IgD-negative memory B cell (primary cell): ENCODE results near the gene COL1A1. TPM values are rescaled to one million over a fixed set of nuclear protein-coding genes. Genes with fewer than 3 reads are reported as not detected.

ENCODE experiments used
- H3K27ac Mint-ChIP-seq, 3 donors: one replicate each; pipeline ENCODE4 v1.8.0; 2020 to 2022; ENCODE audit warnings: mild to moderate bottlenecking in 3 of 3, mixed read lengths in 3 of 3, moderate library complexity in 1 of 3
- H3K27me3 Mint-ChIP-seq: one replicate; pipeline ENCODE4 v1.8.0; 2021; ENCODE audit warnings: mixed read lengths
- H3K36me3 Mint-ChIP-seq: one replicate; pipeline ENCODE4 v1.8.0; 2020; ENCODE audit warnings: mild to moderate bottlenecking, mixed read lengths
- H3K4me1 Mint-ChIP-seq, 3 donors: one replicate each; pipeline ENCODE4 v1.8.0; 2020 to 2022; ENCODE audit warnings: mixed read lengths in 3 of 3, mild to moderate bottlenecking in 1 of 3
- H3K4me3 Mint-ChIP-seq, 4 donors: one replicate each; pipeline ENCODE4 v1.8.0; 2020 to 2022; ENCODE audit warnings: mild to moderate bottlenecking in 4 of 4, mixed read lengths in 4 of 4, moderate library complexity in 3 of 4
- H3K9me3 Mint-ChIP-seq, 3 donors: one replicate each; pipeline ENCODE4 v1.8.0; 2020 to 2021; ENCODE audit warnings: mixed read lengths in 3 of 3, mild to moderate bottlenecking in 1 of 3
- polyA plus RNA-seq: library from polyadenylated mRNA; unstranded; fragments of 300-500 nt; fragmentation: Illumina TruSeq; gene quantifications from one replicate; pipeline ENCODE4 v1.2.3, GENCODE V29; 2021

COL1A1 gene
- polyA plus RNA-seq, 1 donor from 2014 or later: 0.74 TPM

GRCh38 chr17:50135316-50136095 is 65.9 kb downstream of the COL1A1 start:
- Mint-ChIP-seq H3K27me3 (peaks cover 4% of the 10 kb centered on the region), H3K4me3 (no peak overlapping the region), H3K9me3 (no peaks in the 10 kb centered on the region), H3K27ac (peak overlapping the region in 1 of 3 donors; percentile 59), H3K36me3 (peaks cover 6% of the 10 kb centered on the region), H3K4me1 (peaks cover 16 to 22% (median 16%) of the 10 kb centered on the region in 3 donors)

- peak overlapping the region in 1 of 3 donors; percentile 14 for H3K27ac Mint-ChIP-seq
Observed at GRCh38 chr17:50134206-50135110, 67.0 kb downstream of the COL1A1 start.

GRCh38 chr17:50133769-50134099 is 67.7 kb downstream of the COL1A1 start:
- H3K9me3 Mint-ChIP-seq: no peaks in the 10 kb centered on the region
- H3K36me3 Mint-ChIP-seq: peaks cover 2% of the 10 kb centered on the region
- peak overlapping the region in 1 of 3 donors; percentile 57 for H3K27ac Mint-ChIP-seq
- peak overlapping the region in 1 of 4 donors; percentile 21 for H3K4me3 Mint-ChIP-seq
- H3K4me1 Mint-ChIP-seq: peaks cover 8 to 14% (median 11%) of the 10 kb centered on the region in 3 donors
- peaks cover 8% of the 10 kb centered on the region for H3K27me3 Mint-ChIP-seq

More at GRCh38 chr17:50134206-50135110, 67.0 kb downstream of the COL1A1 start:
- Mint-ChIP-seq H3K9me3 (no peaks in the 10 kb centered on the region), H3K27me3 (peaks cover 6% of the 10 kb centered on the region), H3K4me3 (no peak overlapping the region), H3K4me1 (peaks cover 6 to 14% (median 10%) of the 10 kb centered on the region in 3 donors), H3K36me3 (peaks cover 2% of the 10 kb centered on the region)

Other genes starting within 250 kb of the COL1A1 start
- gene DLX4, start 232.4 kb downstream of the COL1A1 start, polyA plus RNA-seq: not detected
- not detected for gene DLX3, start 206.4 kb downstream of the COL1A1 start, polyA plus RNA-seq
- gene ITGA3, start 145.5 kb downstream of the COL1A1 start, polyA plus RNA-seq: 4.0 TPM
- 38.8 TPM for gene PDK2, start 106.3 kb downstream of the COL1A1 start, polyA plus RNA-seq
- 0.15 TPM for gene SAMD14, start 71.5 kb downstream of the COL1A1 start, polyA plus RNA-seq
- gene PPP1R9B, start 51.0 kb downstream of the COL1A1 start, polyA plus RNA-seq: 4.2 TPM
- gene SGCA, start 35.6 kb downstream of the COL1A1 start, polyA plus RNA-seq: 2.9 TPM
- gene TMEM92, start 72.8 kb upstream of the COL1A1 start, polyA plus RNA-seq: not detected
- gene XYLT2, start 144.5 kb upstream of the COL1A1 start, polyA plus RNA-seq: 13.9 TPM
- gene MRPL27, start 171.6 kb upstream of the COL1A1 start, polyA plus RNA-seq: 62.5 TPM
- not detected for gene EME1, start 171.6 kb upstream of the COL1A1 start, polyA plus RNA-seq
- gene LRRC59, start 195.9 kb upstream of the COL1A1 start, polyA plus RNA-seq: 22.6 TPM
- gene ACSF2, start 224.6 kb upstream of the COL1A1 start, polyA plus RNA-seq: 28.6 TPM